Right lobe of liver (tissue), 6 donors: ENCODE measurements around the gene FUT1. TPM values are rescaled to one million over a fixed set of nuclear protein-coding genes. Genes with fewer than 3 reads are reported as not detected.

Experiments
- ATAC-seq, 4 donors: fragments of 200-7000 bp; cut with Tn5 transposase; one replicate each; pipeline ENCODE4 v1.9.1; 2020; ENCODE audit warnings: mild to moderate bottlenecking in 4 of 4, moderate library complexity in 4 of 4
- DNase-seq, 3 donors: peaks; one replicate each; pipeline ENCODE4 v3.0.0-alpha.2; 2020
- H3K27ac ChIP-seq, 3 donors: fragments of 200-600 bp; one replicate each; pipeline ENCODE4 v1.8.0; 2022
- H3K27me3 ChIP-seq, 2 donors: fragments of 200-600 bp; one replicate each; pipeline ENCODE4 v1.8.0; 2022
- H3K36me3 ChIP-seq, 4 donors: fragments of 200-600 bp; sonication (generic) in 1 of 4; one replicate each; pipeline versions ENCODE4 v1.5.1 to v1.8.0; 2017 to 2022; ENCODE audit warnings: control low read depth in 1 of 4
- H3K4me1 ChIP-seq, 4 donors: fragments of 200-600 bp; sonication (generic) in 1 of 4; one replicate each; pipeline versions ENCODE4 v1.5.1 to v1.8.0; 2017 to 2022; ENCODE audit warnings: control low read depth in 1 of 4
- H3K4me3 ChIP-seq, 3 donors: fragments of 200-600 bp; one replicate each; pipeline ENCODE4 v1.8.0; 2022
- H3K9me3 ChIP-seq, 4 donors: fragments of 200-600 bp; sonication (generic) in 1 of 4; one replicate each; pipeline versions ENCODE4 v1.5.1 to v1.8.0; 2017 to 2022; ENCODE audit warnings: control low read depth in 1 of 4
- CTCF ChIP-seq, 4 donors: fragments of 200-600 bp in 3 of 4; fragments of 450-650 bp in 1 of 4; IDR thresholded peaks; one replicate each; pipeline versions ENCODE4 v1.5.1 to v1.8.0; 2016 to 2022; ENCODE audit warnings: antibody characterized with exemption in 4 of 4, mild to moderate bottlenecking in 2 of 4
- POLR2A ChIP-seq: fragments of 450-650 bp; IDR thresholded peaks from one replicate; pipeline ENCODE4 v1.6.1; 2017; ENCODE audit warnings: antibody characterized with exemption, mild to moderate bottlenecking
- WGBS: methylation state at CpG from one replicate; pipeline ENCODE4 v1.1.6; 2018; ENCODE audit warnings: low coverage, low lambda C conversion rate; ENCODE audit not compliant: insufficient coverage; ENCODE audit errors: missing lambda C conversion rate; 5-methylcytosine and 5-hydroxymethylcytosine counted together
- intact Hi-C, 2 donors: fragments of 100-400 bp; cut with DNase I; formaldehyde crosslinking; loops; one replicate each; pipeline versions ENCODE4 v1.11.2 to v1.14.1; 2022
- total RNA-seq, 6 experiments: library from RNA; depleted of rRNA in 2 of 6; stranded (reverse); fragments of >200 nt in 2 of 6; fragmentation: NEBNext Ultra II Directional in 3 of 6; extraction: Animal tissue kit (Norgen Biotek cat#: 25700) in 3 of 6; gene quantifications; one replicate each; pipeline versions ENCODE4 v1.1.0 to v1.2.4, GENCODE V29; 2016 to 2023
- donor health status: DM: no; HTN: yes; CAD: no.
- donor health status: DM: no; HTN: no; CAD: no.
- donor health status: DM: no; HTN: no; CAD: no.
- donor health status: DM: no; HTN: yes; CAD: no.
- donor health status: DM: no; HTN: yes; CAD: no.

The FUT1 gene
- total RNA-seq, 6 experiments from 2014 or later = 0.22 to 1.9 (median 0.93) TPM

GRCh38 chr19:48713041-48713863 lies 39.2 kb downstream of the FUT1 start:
- no peak for DNase-seq
- WGBS = 31% methylated on average over 10 of the region's 25 CpGs

DNA sequence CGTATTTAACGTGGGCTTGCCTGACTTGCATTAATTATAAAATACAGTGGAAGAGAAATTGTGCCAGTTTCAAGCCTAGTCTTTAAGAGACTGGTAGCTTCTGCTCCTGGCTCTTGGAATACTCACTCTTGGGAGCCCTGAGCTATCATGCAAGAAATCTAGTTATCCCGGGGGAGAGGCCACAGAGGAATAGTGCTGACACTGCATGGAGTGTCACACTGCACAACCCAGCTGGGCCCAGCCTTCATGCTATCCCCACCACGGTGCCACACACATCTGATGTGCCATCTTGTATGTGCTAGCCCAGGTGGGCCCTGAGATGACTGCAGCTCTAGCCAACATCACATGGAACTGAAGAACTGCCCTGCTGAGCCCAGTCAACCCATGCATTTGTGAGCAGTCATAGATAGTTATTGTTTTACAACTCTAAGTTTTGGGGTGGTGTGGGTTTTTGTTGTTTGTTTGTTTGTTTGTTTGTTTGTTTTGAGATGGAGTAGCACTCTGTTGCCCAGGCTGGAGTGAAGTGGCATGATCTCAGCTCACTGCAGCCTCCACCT lies 41.3 kb downstream of the FUT1 start:
- no peak for DNase-seq
- WGBS = 72% methylated on average over 3 of the region's 4 CpGs
- intact Hi-C loops = no loop called here
- ATAC-seq = no peak
- Histone ChIP-seq H3K4me3 (no peak overlapping the region), H3K9me3 (no peaks in the 10 kb centered on the region), H3K4me1 (peaks cover 0 to 3% (median 0%) of the 10 kb centered on the region in 4 donors), H3K36me3 (no peaks in the 10 kb centered on the region), H3K27me3 (no peaks in the 10 kb centered on the region), H3K27ac (no peak overlapping the region)
- TF ChIP-seq CTCF (IDR thresholded peaks at IDR 0.05) (no peak), POLR2A (no peak)

More at GRCh38 chr19:48713041-48713863, 39.2 kb downstream of the FUT1 start:
- no peaks in the 10 kb centered on the region for H3K9me3 ChIP-seq
- H3K4me1 ChIP-seq = peaks cover 0 to 3% (median 0%) of the 10 kb centered on the region in 4 donors
- ATAC-seq = no peak
- TF ChIP-seq CTCF (IDR thresholded peaks at IDR 0.05) = no peak
- TF ChIP-seq POLR2A = no peak
- no peaks in the 10 kb centered on the region for H3K36me3 ChIP-seq
- peak overlapping the region; percentile 54 to 68 (median 62) for H3K4me3 ChIP-seq
- intact Hi-C loops = no loop called here
- H3K27me3 ChIP-seq = no peaks in the 10 kb centered on the region
- no peak overlapping the region for H3K27ac ChIP-seq

DNA sequence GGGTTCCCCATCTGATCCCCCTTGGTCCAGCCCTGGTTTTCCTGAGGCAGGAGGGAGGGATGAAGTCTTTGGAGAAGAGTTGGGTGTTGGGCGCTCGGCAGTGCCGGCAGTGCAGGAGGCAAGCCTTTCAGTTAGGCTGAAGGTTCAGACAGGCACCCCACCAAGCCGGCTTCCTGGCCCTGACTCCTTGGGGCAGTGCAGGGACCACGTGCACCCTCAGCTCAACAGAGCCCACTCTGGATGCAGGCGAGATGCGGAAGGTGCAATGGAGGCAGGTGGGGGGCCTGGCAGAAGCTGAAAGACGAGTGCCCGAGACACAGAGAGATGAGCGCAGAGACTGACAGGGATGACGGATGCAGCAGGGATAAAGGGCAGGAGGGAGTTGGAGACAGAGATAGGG lies 44.0 kb downstream of the FUT1 start:
- 76% methylated on average over 7 of the region's 11 CpGs for WGBS
- intact Hi-C loops = no loop called here
- Histone ChIP-seq H3K27me3 (no peaks in the 10 kb centered on the region), H3K9me3 (no peaks in the 10 kb centered on the region), H3K4me3 (no peak overlapping the region), H3K36me3 (no peaks in the 10 kb centered on the region), H3K27ac (no peak overlapping the region), H3K4me1 (no peaks in the 10 kb centered on the region)
- TF ChIP-seq POLR2A = no peak
- TF ChIP-seq CTCF (IDR thresholded peaks at IDR 0.05) = no peak
- ATAC-seq (no peak), DNase-seq (no peak)

- ATAC-seq (no peak), DNase-seq (no peak)
- 75% methylated on average over 2 of the region's 2 CpGs for WGBS
Measured at GRCh38 chr19:48705431-48705830, 47.0 kb downstream of the FUT1 start.

More at GRCh38 chr19:48705431-48705830, 47.0 kb downstream of the FUT1 start:
- Histone ChIP-seq H3K4me3 (no peak overlapping the region), H3K27me3 (no peaks in the 10 kb centered on the region), H3K9me3 (no peaks in the 10 kb centered on the region), H3K36me3 (no peaks in the 10 kb centered on the region), H3K27ac (no peak overlapping the region), H3K4me1 (no peaks in the 10 kb centered on the region)
- intact Hi-C loops = no loop called here
- TF ChIP-seq POLR2A (no peak), CTCF (IDR thresholded peaks at IDR 0.05) (no peak)
